NCI-H1048 (cell line): ENCODE results near the gene ZNF345.
A peak's percentile ranks its signal among the peaks of the same experiment; 100 is the strongest.

Experiments
- DNase-seq: peaks from one replicate; lab custom pipeline; 2025; lab: John Stamatoyannopoulos, UW

The ZNF345 gene

GRCh38 chr19:36850559-36851442 is at the start of gene ZNF345:
Gene ZNF345 (plus strand): TSS chr19:36850876. CDS start chr19:36876831, 25,955 bp downstream.
- DNase-seq, result peak; percentile 56

- DNase-seq, result no peak
These were observed 45.3 kb upstream of the ZNF345 start for GRCh38 chr19:36805364-36805763.

DNA sequence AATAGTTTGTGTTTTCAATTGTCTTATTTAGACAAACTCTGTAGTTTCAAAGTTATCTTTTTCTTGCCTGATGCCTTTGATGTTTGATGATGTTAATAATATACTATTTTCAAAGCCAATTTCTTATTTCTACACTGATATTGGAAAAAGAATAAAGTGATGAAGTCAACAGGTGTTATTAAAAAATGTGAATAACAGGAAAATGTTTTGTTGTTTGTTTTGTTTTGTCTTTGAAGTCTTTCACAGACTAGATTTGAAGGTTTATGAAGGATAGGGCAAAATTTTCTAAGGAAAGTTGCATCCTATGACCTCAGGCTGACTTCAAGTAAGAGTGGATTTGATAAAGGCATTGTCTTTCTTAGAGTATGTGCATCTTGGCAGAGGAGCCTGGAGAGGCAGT is 43.6 kb upstream of the ZNF345 start:
- no peak for DNase-seq

- DNase-seq, result no peak
These were observed 31.5 kb upstream of the ZNF345 start for GRCh38 chr19:36819130-36819630.

DNA sequence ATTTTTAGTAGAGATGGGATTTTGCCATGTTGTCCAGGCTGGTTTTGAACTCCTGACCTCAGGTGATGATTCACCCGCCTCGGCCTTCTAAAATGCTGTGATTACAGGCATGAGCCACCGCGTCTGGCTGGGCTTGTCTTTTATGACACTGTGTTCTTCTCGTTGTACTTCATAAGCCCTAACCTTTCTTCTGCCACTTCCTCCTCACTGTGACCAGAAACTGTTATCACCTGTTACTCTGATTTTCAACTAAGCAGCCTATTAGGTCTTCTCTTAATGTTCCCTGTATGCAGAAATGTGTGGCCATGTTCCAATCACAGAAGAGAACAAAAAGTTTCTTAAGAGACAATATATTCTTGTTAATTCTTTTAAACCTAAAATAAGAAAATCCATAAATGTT is 28.9 kb upstream of the ZNF345 start:
- no peak for DNase-seq

- no peak for DNase-seq
These were observed 17.2 kb upstream of the ZNF345 start for GRCh38 chr19:36833430-36833829.

DNA sequence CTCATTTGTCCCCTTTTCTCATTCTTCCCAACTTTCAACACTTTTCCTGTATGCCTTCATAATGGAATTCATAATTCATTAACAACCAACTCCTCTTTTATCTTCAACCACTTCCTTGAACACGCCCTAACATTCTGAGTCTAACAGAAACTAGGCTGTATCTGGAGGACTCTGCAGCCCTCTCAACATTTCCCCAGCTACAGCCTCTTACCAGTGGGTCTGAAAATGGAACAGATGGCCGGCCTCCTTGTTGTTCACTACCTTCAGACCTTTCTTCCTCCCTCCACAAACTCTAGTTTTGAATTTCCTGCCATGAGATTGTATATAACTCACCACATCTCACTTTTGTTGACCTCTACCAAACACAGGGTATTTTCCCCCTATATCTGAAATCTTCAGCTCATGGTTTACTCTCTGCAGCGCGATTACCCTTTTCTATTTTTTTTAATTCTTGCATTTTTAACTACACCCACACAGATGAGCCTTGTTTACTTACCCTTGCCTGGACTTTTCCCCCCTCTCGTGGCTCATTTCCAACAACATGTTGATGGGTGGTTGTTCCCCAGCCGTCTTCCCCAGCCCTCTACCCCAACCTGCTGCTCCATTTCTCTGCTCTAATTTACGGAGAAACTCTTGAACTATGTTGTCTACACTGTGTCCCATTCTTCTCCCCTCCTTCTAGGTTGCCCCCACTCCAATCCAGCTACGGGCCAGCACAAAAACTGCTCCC is 13.3 kb upstream of the ZNF345 start:
- DNase-seq, result no peak

DNA sequence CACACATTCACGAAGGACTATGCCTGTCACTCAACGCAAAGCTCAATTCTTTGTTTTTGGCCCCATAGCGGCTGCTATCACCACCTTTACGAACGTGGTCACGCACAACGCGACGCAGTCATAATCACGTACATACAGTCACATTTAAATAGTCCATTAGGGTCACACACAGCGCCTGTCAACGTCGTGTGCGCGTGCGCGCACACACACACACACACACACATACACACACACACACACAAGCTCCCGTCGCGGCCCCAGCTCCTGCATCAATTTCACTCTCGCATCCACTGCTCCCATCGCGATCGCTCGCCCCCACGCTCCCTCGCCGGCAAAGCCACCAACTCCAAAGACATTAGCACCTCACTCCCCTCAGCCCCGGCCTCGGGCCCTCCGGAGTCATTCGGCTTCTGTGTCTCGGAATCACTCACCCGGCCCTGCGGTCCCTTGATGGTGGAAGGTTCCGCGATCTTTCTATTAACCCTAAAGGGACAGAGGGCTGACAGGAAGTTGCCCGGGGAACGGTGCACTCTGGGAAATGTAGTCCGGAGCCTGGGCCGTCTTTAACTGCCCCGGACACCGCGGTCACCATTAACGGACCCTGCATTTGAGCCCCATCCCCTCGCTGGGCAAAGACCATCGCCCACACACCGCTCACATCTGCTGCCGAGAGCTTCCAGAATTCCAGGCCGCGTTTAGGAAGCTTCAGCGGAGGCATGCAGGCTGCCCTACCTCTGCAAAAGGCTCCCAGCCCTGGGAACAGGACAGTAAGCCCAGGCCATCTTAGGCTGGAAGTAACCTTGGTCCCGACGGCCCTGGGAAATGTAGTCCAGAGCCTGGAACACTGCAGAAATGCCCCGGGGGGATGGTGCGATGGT is 12.5 kb upstream of the ZNF345 start, which contains the start of gene ZNF790:
TSS of gene ZNF790 (minus strand) at position 482 of the 878 bp plus-strand sequence. CDS start 12,768 bp downstream, outside the sequence.
- DNase-seq, result no peak

GRCh38 chr19:36838784-36839324 is 11.8 kb upstream of the ZNF345 start:
- no peak for DNase-seq

DNA sequence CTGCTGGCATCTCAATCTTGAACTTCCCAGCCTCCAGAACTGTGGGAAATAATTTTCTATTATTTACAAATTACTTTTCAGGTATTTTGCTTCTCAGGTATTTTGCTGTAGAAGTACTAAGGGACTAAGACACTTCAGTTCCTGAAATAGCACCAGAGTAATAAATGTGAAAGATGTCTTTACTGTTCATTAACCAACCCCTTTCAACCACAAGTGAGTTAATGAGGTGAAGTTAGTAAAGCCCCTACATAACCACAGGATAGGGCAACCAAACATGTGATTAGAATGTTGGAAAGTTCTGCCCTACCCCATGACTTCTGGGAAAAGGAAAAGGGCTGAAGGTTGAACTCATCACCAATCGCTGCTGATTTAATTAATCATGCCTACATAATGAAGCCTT is 2.7 kb upstream of the ZNF345 start:
- DNase-seq, result no peak

DNA sequence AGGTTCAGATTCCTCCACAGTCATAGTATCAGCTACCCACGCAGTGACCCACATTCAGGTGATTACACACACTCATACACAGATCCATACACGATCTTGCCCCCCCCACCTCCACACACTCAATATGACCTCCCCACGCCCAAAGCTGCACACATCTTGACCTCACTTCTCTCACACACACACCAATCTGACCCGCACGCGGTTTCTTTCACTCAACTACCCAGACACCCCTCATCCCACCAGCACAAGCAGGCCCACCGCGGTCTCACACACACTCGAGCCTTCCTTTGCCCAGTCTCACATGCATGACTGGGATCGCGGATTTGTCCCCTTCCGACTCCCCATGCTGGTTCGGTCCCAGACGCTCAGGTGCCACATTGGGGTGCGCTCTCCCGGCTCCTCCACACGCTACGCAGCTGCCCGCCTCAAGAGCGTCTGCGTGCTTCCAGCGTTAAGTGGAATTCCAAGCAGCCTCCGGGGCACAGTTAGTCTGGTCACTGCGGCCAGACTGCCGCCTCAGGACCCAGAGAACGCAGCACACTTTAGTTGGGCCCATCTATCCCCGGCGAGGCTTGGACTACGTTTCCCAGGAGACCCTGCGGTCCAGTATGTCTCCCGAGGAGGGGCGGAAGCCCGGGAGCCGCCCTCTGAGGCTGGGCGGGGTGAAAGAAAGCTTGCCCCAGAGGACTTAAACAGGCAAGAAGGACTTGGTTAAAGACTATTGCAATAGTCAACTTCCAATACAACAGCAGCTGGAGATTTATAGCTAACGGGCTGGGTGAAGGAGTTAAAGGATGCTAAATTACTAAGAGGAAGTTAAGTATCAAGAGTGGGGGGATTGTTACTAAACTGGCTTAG is 746 bp upstream of the ZNF345 start:
- DNase-seq, result peak; percentile 2

GRCh38 chr19:36851898-36852297 is 1.2 kb downstream of the ZNF345 start:
- DNase-seq, result no peak

DNA sequence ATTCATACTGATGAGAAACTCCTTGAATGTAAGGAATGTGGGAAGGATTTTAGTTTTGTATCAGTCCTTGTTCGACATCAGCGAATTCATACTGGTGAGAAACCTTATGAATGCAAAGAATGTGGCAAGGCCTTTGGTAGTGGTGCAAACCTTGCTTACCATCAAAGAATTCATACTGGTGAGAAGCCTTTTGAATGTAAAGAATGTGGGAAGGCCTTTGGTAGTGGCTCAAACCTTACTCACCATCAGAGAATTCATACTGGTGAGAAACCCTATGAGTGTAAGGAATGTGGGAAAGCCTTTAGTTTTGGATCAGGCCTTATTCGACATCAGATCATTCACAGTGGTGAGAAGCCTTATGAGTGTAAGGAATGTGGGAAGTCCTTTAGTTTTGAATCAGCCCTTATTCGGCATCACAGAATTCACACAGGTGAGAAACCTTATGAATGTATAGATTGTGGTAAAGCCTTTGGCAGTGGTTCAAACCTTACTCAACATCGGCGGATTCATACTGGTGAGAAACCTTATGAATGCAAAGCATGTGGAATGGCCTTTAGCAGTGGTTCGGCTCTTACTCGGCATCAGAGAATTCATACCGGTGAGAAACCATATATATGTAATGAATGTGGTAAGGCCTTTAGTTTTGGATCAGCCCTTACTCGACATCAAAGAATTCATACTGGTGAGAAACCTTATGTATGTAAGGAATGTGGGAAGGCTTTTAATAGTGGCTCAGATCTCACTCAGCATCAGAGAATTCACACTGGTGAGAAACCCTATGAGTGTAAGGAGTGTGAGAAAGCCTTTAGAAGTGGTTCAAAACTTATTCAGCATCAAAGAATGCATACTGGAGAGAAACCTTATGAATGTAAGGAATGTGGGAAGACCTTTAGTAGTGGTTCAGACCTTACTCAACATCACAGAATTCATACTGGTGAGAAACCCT is 26.6 kb downstream of the ZNF345 start:
- no peak for DNase-seq

GRCh38 chr19:36891768-36892357 is 41.2 kb downstream of the ZNF345 start:
- no peak for DNase-seq

- no peak for DNase-seq
These were observed 44.2 kb downstream of the ZNF345 start for GRCh38 chr19:36894849-36895383.

DNA sequence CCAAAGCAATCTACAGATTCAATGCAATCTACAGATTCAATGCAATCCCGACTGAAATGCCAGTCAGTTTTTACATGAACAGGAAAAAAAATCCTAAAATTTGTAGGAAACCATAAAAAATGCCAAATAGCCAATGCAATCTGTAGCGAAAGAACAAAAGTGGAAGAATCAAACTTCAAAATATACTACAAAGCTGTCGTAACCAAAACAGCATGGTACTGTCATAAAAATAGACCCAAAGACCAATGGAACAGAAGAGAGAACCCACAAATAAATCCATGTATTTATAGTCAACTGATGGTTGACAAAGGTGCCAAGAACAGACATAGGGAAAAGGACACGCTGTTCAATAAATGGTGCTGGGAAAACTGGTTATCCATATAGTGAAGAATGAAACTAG is 47.7 kb downstream of the ZNF345 start:
- DNase-seq, result no peak

GRCh38 chr19:36915992-36916830 is 65.5 kb downstream of the ZNF345 start, which contains the start of the genes ZNF568 and ZNF829:
Gene ZNF568 (plus strand): TSS chr19:36916332. CDS start chr19:36922771, 6,439 bp downstream.
Gene ZNF829 (minus strand): TSS chr19:36916291. CDS start chr19:36915167, 1,124 bp downstream.
- DNase-seq, result no peak

- no peak for DNase-seq
These were observed 66.3 kb downstream of the ZNF345 start for GRCh38 chr19:36916991-36917390.
